ENCODE results near the gene YY1.

The YY1 gene

GRCh38 chr14:100215330-100215885, 23.5 kb upstream of the YY1 start:
- no peak overlapping the region for H3K4me3 ChIP-seq (ENCODE audit: low read depth, low read length)
- DNase-seq (ENCODE audit: low read depth): no peak
- TF ChIP-seq CTCF (IDR thresholded peaks at IDR 0.05; ENCODE audit: insufficient read depth, low read depth, low read length, missing control alignments): no peak

GRCh38 chr14:100219126-100219785, 19.7 kb upstream of the YY1 start:
- no peak for TF ChIP-seq CTCF (IDR thresholded peaks at IDR 0.05; ENCODE audit: insufficient read depth, low read depth, low read length, missing control alignments)
- H3K4me3 ChIP-seq (ENCODE audit: low read depth, low read length): no peak overlapping the region
- DNase-seq (ENCODE audit: low read depth): no peak

- DNase-seq (ENCODE audit: low read depth): peak; percentile 86
- peak overlapping the region; percentile 70 for H3K4me3 ChIP-seq (ENCODE audit: low read depth, low read length)
- TF ChIP-seq CTCF (IDR thresholded peaks at IDR 0.05; ENCODE audit: insufficient read depth, low read depth, low read length, missing control alignments): no peak
Measured at GRCh38 chr14:100221533-100222223, 17.3 kb upstream of the YY1 start.

GRCh38 chr14:100222224-100223093, 16.5 kb upstream of the YY1 start:
- no peak for TF ChIP-seq CTCF (IDR thresholded peaks at IDR 0.05; ENCODE audit: insufficient read depth, low read depth, low read length, missing control alignments)
- H3K4me3 ChIP-seq (ENCODE audit: low read depth, low read length): peak overlapping the region; percentile 70
- peak; percentile 36 for DNase-seq (ENCODE audit: low read depth)

GRCh38 chr14:100223332-100224201, 15.4 kb upstream of the YY1 start:
- DNase-seq (ENCODE audit: low read depth): no peak
- no peak for TF ChIP-seq CTCF (IDR thresholded peaks at IDR 0.05; ENCODE audit: insufficient read depth, low read depth, low read length, missing control alignments)

More at GRCh38 chr14:100223332-100224201, 15.4 kb upstream of the YY1 start:
- H3K4me3 ChIP-seq (ENCODE audit: low read depth, low read length): no peak overlapping the region

All from GM12865 (cell line).